Epidermal melanocyte (primary cell): Measurements from ENCODE around the gene ELF3.
"Not testable (repeated sequence)": the region's sequence is repeated elsewhere in the genome, so short reads cannot be mapped to it uniquely, and the experiment has no call there.

Experiments
- DNase-seq: peaks from one replicate; pipeline ENCODE4 v3.0.0; 2011; ENCODE audit warnings: low spot score; ENCODE audit not compliant: insufficient read length

Gene ELF3

GRCh38 chr1:202007805-202008489 is 2.4 kb upstream of the ELF3 start:
- DNase-seq, result no peak

GRCh38 chr1:202009326-202010179 is 834 bp upstream of the ELF3 start:
- DNase-seq, result peak; percentile 89

GRCh38 chr1:202011994-202012393 is 1.6 kb downstream of the ELF3 start:
- no peak for DNase-seq

GRCh38 chr1:202012544-202013478 is 2.4 kb downstream of the ELF3 start:
- DNase-seq, result no peak

GRCh38 chr1:202013603-202014002 is 3.2 kb downstream of the ELF3 start:
- no peak for DNase-seq

GRCh38 chr1:202014060-202014459 is 3.7 kb downstream of the ELF3 start:
- DNase-seq, result no peak

- no peak for DNase-seq
Measured at GRCh38 chr1:202014915-202015661, 4.7 kb downstream of the ELF3 start.

- DNase-seq, result no peak
Measured at GRCh38 chr1:202015662-202015937, 5.2 kb downstream of the ELF3 start.

GRCh38 chr1:202016022-202016810 is 5.8 kb downstream of the ELF3 start:
- no peak for DNase-seq

- DNase-seq, result no peak
Measured at GRCh38 chr1:202016811-202017748, 6.7 kb downstream of the ELF3 start.

GRCh38 chr1:202017749-202018467 is 7.5 kb downstream of the ELF3 start:
- DNase-seq, result no peak

- DNase-seq, result no peak
Measured at GRCh38 chr1:202018468-202019234, 8.3 kb downstream of the ELF3 start.

- not testable (repeated sequence) for DNase-seq
Measured at GRCh38 chr1:202019235-202019558, 8.8 kb downstream of the ELF3 start.

- DNase-seq, result no peak
Measured at GRCh38 chr1:202023001-202023433, 12.6 kb downstream of the ELF3 start.

GRCh38 chr1:202029171-202029665 is 18.8 kb downstream of the ELF3 start:
- DNase-seq, result no peak

GRCh38 chr1:202029727-202030126 is 19.3 kb downstream of the ELF3 start:
- DNase-seq, result no peak

GRCh38 chr1:202031796-202032195 is 21.4 kb downstream of the ELF3 start:
- no peak for DNase-seq
